Type B pancreatic cell (in vitro differentiated cells): ENCODE data around the gene CELA2B. TPM values are rescaled to one million over a fixed set of nuclear protein-coding genes. Genes with fewer than 3 reads are reported as not detected.

Experiments used
- DNase-seq: peaks from one replicate; pipeline ENCODE4 v3.0.0; 2021; ENCODE audit warnings: mixed read lengths; ENCODE audit not compliant: unreplicated experiment; ENCODE audit errors: extremely low spot score
- H3K27ac Mint-ChIP-seq: 2 replicates; pipeline ENCODE4 v1.8.0; 2021; ENCODE audit warnings: mild to moderate bottlenecking, mixed read lengths
- H3K27me3 Mint-ChIP-seq: 2 replicates; pipeline ENCODE4 v1.8.0; 2021; ENCODE audit warnings: mixed read lengths
- H3K36me3 Mint-ChIP-seq: 2 replicates; pipeline ENCODE4 v1.8.0; 2021; ENCODE audit warnings: mixed read lengths
- H3K4me1 Mint-ChIP-seq: one replicate; pipeline ENCODE4 v1.8.0; 2021; ENCODE audit warnings: mixed read lengths; ENCODE audit not compliant: unreplicated experiment
- H3K4me3 Mint-ChIP-seq: 2 replicates; pipeline ENCODE4 v1.8.0; 2021; ENCODE audit warnings: mild to moderate bottlenecking, mixed read lengths
- H3K9me3 Mint-ChIP-seq: 2 replicates; pipeline ENCODE4 v1.8.0; 2021; ENCODE audit warnings: mixed read lengths
- total RNA-seq: library from RNA; stranded (reverse); gene quantifications from 2 replicates; pipeline ENCODE4 v1.2.1, GENCODE V29; 2021; ENCODE audit warnings: low replicate concordance
- TF ChIP-seq, protein P1 (sequence below): fragments of 200-600 bp; sonication (generic); conservative IDR thresholded peaks from 2 replicates; pipeline ENCODE4 v1.5.0; 2021; ENCODE audit warnings: antibody characterized with exemption, mild to moderate bottlenecking

The CELA2B gene
- total RNA-seq, 1 donor from 2014 or later, result not detected

DNA sequence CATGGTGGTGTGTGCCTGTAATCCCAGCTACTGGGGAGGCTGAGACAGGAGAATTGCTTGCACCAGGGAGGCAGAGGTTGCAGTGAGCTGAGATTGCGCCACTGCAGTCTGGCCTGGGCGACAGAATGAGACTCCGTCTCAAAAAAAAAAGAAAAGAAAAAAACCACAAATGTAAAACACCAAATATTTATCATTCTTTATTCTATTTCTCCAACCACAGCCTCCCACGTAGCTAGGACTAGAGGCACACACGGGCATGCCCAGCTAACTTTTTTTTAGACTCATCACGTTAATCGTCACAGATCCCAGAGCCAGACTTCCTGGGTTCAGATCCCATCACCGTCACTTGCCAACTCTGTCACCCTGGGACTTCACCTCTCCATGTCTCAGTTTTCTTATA lies 64.3 kb downstream of the CELA2B start:
- Mint-ChIP-seq H3K9me3 (no peaks in the 10 kb centered on the region), H3K4me3 (no peak overlapping the region), H3K36me3 (peaks cover 17% of the 10 kb centered on the region), H3K27me3 (no peaks in the 10 kb centered on the region), H3K27ac (no peak overlapping the region), H3K4me1 (no peaks in the 10 kb centered on the region)
- TF ChIP-seq, protein P1, sequence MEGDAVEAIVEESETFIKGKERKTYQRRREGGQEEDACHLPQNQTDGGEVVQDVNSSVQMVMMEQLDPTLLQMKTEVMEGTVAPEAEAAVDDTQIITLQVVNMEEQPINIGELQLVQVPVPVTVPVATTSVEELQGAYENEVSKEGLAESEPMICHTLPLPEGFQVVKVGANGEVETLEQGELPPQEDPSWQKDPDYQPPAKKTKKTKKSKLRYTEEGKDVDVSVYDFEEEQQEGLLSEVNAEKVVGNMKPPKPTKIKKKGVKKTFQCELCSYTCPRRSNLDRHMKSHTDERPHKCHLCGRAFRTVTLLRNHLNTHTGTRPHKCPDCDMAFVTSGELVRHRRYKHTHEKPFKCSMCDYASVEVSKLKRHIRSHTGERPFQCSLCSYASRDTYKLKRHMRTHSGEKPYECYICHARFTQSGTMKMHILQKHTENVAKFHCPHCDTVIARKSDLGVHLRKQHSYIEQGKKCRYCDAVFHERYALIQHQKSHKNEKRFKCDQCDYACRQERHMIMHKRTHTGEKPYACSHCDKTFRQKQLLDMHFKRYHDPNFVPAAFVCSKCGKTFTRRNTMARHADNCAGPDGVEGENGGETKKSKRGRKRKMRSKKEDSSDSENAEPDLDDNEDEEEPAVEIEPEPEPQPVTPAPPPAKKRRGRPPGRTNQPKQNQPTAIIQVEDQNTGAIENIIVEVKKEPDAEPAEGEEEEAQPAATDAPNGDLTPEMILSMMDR, result no peak
- DNase-seq, result no peak

Other genes starting within 250 kb of the CELA2B start
- gene FHAD1, start 228.9 kb upstream of the CELA2B start, total RNA-seq, result 0.93 and 3.8 TPM in 2 replicates
- 19.5 TPM in 2 replicates for gene EFHD2, start 66.2 kb upstream of the CELA2B start, total RNA-seq
- not detected in 2 replicates for gene CTRC, start 37.7 kb upstream of the CELA2B start, total RNA-seq
- gene CELA2A, start 19.4 kb upstream of the CELA2B start, total RNA-seq, result 0.67 and 3.5 TPM in 2 replicates
- 13.1 and 13.5 TPM in 2 replicates for gene CASP9, start 48.1 kb downstream of the CELA2B start, total RNA-seq
- gene DNAJC16, start 50.7 kb downstream of the CELA2B start, total RNA-seq, result 23.7 and 26.3 TPM in 2 replicates
- gene AGMAT, start 108.9 kb downstream of the CELA2B start, total RNA-seq, result 5.4 and 7.2 TPM in 2 replicates
- gene DDI2, start 141.4 kb downstream of the CELA2B start, total RNA-seq, result 38.7 and 53.9 TPM in 2 replicates
- gene PLEKHM2, start 208.2 kb downstream of the CELA2B start, total RNA-seq, result 54.9 and 57.5 TPM in 2 replicates